DND-41 (cell line): Measurements from ENCODE around the gene CALN1.

ENCODE experiments used
- ATAC-seq: fragments of 200-7000 bp; cut with Tn5 transposase; 3 replicates; pipeline ENCODE4 v1.9.1; 2021; ENCODE audit warnings: low read depth; ENCODE audit not compliant: insufficient read depth
- DNase-seq: peaks from one replicate; pipeline ENCODE4 v3.0.0-alpha.2; 2020
- H2AFZ ChIP-seq: 2 replicates; pipeline ENCODE4 v1.6.0; 2012; ENCODE audit warnings: low read depth, low read length
- H3K27ac ChIP-seq: 2 replicates; pipeline ENCODE4 v1.5.1; 2012; ENCODE audit warnings: low read length, inconsistent platforms
- H3K27me3 ChIP-seq: fragments of 200-600 bp; sonication (generic); 2 replicates; pipeline ENCODE4 v1.6.0; 2012; ENCODE audit warnings: low read length, mild to moderate bottlenecking, inconsistent platforms; ENCODE audit not compliant: insufficient read depth, poor library complexity
- H3K36me3 ChIP-seq: 2 replicates; pipeline ENCODE4 v1.5.1; 2012; ENCODE audit warnings: low read length, inconsistent platforms; ENCODE audit not compliant: insufficient read depth
- H3K4me1 ChIP-seq: 2 replicates; pipeline ENCODE4 v1.5.1; 2012; ENCODE audit warnings: mild to moderate bottlenecking, low read length; ENCODE audit not compliant: insufficient read depth
- H3K4me2 ChIP-seq: 2 replicates; pipeline ENCODE4 v1.6.0; 2012; ENCODE audit warnings: mild to moderate bottlenecking, moderate library complexity, low read length, inconsistent platforms; ENCODE audit not compliant: insufficient read depth
- H3K4me3 ChIP-seq, 2 experiments: fragments of 200-600 bp in 1 of 2; shearing (Covaris generic) in 1 of 2; 2 replicates each; pipeline ENCODE4 v1.5.1; 2012 to 2016; ENCODE audit warnings: inconsistent platforms in 2 of 2, low read length in 2 of 2, mild to moderate bottlenecking in 2 of 2, low read depth in 1 of 2, moderate library complexity in 1 of 2
- H3K79me2 ChIP-seq: 2 replicates; pipeline ENCODE4 v1.6.0; 2012; ENCODE audit warnings: low read length, inconsistent platforms; ENCODE audit not compliant: insufficient read depth
- H3K9ac ChIP-seq: 2 replicates; pipeline ENCODE4 v1.6.0; 2012; ENCODE audit warnings: low read depth, mild to moderate bottlenecking, inconsistent platforms, low read length, moderate library complexity
- H3K9me3 ChIP-seq: 2 replicates; pipeline ENCODE4 v1.5.1; 2012; ENCODE audit warnings: low read length, moderate library complexity, mild to moderate bottlenecking, inconsistent platforms; ENCODE audit not compliant: insufficient read depth, severe bottlenecking
- H4K20me1 ChIP-seq: 2 replicates; pipeline ENCODE4 v1.6.0; 2012; ENCODE audit warnings: low read length; ENCODE audit not compliant: insufficient read depth
- CTCF ChIP-seq: IDR thresholded peaks from 2 replicates; pipeline ENCODE4 v1.5.1; 2012; ENCODE audit warnings: borderline replicate concordance, low read length, moderate library complexity, mild to moderate bottlenecking; ENCODE audit not compliant: poor library complexity, severe bottlenecking; ENCODE audit errors: extremely low read depth
- EZH2 ChIP-seq: IDR thresholded peaks from 3 replicates; pipeline ENCODE4 v1.6.1; 2012; ENCODE audit warnings: borderline replicate concordance, low read depth, mild to moderate bottlenecking, moderate library complexity, low read length, inconsistent platforms; ENCODE audit not compliant: severe bottlenecking

The CALN1 gene

DNA sequence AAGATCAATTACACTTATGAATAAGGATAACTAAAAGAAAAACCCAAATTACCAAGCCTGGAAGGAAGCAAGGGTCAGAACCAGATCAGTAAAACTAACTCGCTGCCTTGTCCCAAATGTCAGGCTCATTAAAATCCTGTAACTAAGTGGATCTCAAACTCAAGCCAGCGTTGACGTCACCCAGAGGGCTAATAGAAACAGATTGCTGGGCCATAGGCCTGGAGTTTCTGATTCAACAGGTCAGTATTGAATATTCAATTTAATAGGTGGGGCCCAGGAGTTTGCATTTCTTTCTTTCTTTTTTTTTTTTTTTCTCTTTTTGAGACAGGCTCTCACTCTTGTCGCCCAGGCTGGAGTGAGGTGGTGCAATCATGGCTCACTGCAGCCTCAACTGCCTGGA is 397.0 kb downstream of the CALN1 start:
- no peak overlapping the region for H3K9ac ChIP-seq
- H2AFZ ChIP-seq: no peak overlapping the region
- H3K27ac ChIP-seq: no peak overlapping the region
- H3K4me1 ChIP-seq: no peaks in the 10 kb centered on the region
- TF ChIP-seq CTCF: no peak
- TF ChIP-seq EZH2: no peak
- H3K4me2 ChIP-seq: no peak overlapping the region
- H3K27me3 ChIP-seq: no peaks in the 10 kb centered on the region
- DNase-seq (no peak), ATAC-seq (no peak)
- H3K79me2 ChIP-seq: no peaks in the 10 kb centered on the region
- H3K4me3 ChIP-seq: no peak overlapping the region
- no peaks in the 10 kb centered on the region for H3K9me3 ChIP-seq
- no peaks in the 10 kb centered on the region for H3K36me3 ChIP-seq
- H4K20me1 ChIP-seq: no peaks in the 10 kb centered on the region

GRCh38 chr7:72007018-72007417 is 405.1 kb downstream of the CALN1 start:
- Histone ChIP-seq H3K4me1 (no peaks in the 10 kb centered on the region), H3K9ac (no peak overlapping the region), H3K9me3 (no peaks in the 10 kb centered on the region), H3K4me2 (no peak overlapping the region), H3K79me2 (no peaks in the 10 kb centered on the region), H2AFZ (no peak overlapping the region), H3K27me3 (no peaks in the 10 kb centered on the region), H3K36me3 (no peaks in the 10 kb centered on the region), H3K27ac (no peak overlapping the region), H3K4me3 (no peak overlapping the region), H4K20me1 (no peaks in the 10 kb centered on the region)
- no peak for DNase-seq
- ATAC-seq: no peak
- TF ChIP-seq EZH2 (no peak), CTCF (no peak)

DNA sequence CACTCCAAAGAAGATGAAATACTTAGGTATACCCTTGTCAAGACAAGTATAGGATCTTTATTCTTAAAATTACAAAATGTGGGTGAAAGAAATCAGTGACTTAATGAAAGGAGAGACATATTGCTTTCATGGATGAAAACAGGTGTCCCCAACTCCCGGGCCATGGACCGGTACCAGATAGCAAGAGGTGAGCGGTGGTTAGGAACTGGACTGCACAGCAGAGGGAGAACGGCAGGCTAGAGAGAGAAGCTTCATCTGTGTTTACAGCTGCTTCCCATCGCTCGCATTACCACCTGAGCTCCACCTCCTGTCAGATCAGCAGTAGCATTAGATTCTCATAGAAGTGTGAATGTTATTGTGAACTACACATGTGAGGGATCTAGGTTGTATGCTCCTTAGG is 408.9 kb downstream of the CALN1 start:
- H3K4me1 ChIP-seq: peaks cover 7% of the 10 kb centered on the region; the same call in 1 of the 2 replicates
- DNase-seq (no peak), ATAC-seq (no peak)
- H4K20me1 ChIP-seq: no peaks in the 10 kb centered on the region
- no peak overlapping the region for H3K27ac ChIP-seq
- H3K4me2 ChIP-seq: no peak overlapping the region
- no peak overlapping the region for H3K4me3 ChIP-seq
- H2AFZ ChIP-seq: no peak overlapping the region
- TF ChIP-seq CTCF (no peak), EZH2 (no peak)
- H3K27me3 ChIP-seq: no peaks in the 10 kb centered on the region
- no peaks in the 10 kb centered on the region for H3K36me3 ChIP-seq
- H3K9me3 ChIP-seq: no peaks in the 10 kb centered on the region
- H3K79me2 ChIP-seq: no peaks in the 10 kb centered on the region
- no peak overlapping the region for H3K9ac ChIP-seq

DNA sequence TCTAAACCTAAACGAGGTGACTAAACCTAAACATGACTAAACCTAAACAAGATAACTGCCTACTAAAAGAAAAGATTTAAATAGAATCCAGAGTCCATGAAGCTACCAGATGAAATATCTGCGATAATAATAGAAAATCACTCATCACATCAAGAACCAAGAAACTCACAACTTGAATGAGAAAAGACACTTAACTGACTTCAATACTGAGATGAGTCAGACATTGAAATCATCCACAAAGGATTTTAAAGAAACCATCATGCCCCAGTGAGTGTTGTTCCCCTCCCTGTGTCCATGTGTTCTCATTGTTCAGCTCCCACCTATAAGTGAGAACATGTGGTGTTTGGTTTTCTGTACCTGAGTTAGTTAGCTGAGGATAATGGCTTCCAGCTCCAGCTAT is 416.0 kb downstream of the CALN1 start:
- Histone ChIP-seq H3K9me3 (no peaks in the 10 kb centered on the region), H3K4me1 (peaks cover 20% of the 10 kb centered on the region), H4K20me1 (no peaks in the 10 kb centered on the region), H3K27ac (no peak overlapping the region), H3K4me3 (no peak overlapping the region), H3K27me3 (no peaks in the 10 kb centered on the region), H3K9ac (no peak overlapping the region), H2AFZ (peak overlapping the region; percentile 39; the same call in 1 of the 2 replicates), H3K36me3 (no peaks in the 10 kb centered on the region), H3K4me2 (no peak overlapping the region), H3K79me2 (no peaks in the 10 kb centered on the region)
- no peak for ATAC-seq
- no peak for DNase-seq
- TF ChIP-seq EZH2 (no peak), CTCF (no peak)
